ENCODE measurements around the gene CEACAM19. TPM values are rescaled to one million over a fixed set of nuclear protein-coding genes. Genes with fewer than 3 reads are reported as not detected.

The CEACAM19 gene
- total and polyA plus RNA-seq, 2 of the 8 experiments (the other 6 are each of a cell fraction or from before 2014, with no cell fraction given), result 3.1 to 3.4 TPM

DNA sequence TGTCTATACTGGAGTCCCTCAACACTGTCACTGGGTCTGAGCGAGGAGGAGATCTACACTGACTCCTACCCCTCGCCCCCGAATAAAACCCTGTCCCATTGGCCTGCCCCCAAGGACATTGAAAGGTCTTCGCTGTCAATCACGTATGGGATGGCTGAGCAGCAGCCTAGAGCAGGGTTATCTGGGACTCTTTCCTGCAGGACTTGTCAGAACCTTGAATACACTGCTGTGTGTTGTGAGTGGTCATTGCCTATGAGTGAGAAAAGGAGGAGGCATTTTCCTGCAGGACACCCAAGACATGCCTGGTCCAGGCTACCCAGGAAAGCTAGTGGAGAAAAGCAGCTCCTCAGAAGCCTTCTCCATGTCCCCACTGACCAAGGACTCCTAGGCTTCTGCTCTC, 17.9 kb upstream of the CEACAM19 start (continued):
- TF ChIP-seq, protein P1, sequence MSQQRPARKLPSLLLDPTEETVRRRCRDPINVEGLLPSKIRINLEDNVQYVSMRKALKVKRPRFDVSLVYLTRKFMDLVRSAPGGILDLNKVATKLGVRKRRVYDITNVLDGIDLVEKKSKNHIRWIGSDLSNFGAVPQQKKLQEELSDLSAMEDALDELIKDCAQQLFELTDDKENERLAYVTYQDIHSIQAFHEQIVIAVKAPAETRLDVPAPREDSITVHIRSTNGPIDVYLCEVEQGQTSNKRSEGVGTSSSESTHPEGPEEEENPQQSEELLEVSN (IDR thresholded peaks at IDR 0.05), result no peak
- TF ChIP-seq RBBP5 (IDR thresholded peaks at IDR 0.05; ENCODE audit: borderline replicate concordance, low read depth, low read length) (no peak), SRF (IDR thresholded peaks at IDR 0.05; ENCODE audit: low read depth, low read length) (no peak), POLR2AphosphoS5 (IDR thresholded peaks at IDR 0.05; ENCODE audit: low read depth, low read length) (no peak), EGR1 (IDR thresholded peaks at IDR 0.05; ENCODE audit: borderline replicate concordance, low read depth, low read length) (no peak)
